Measurements from ENCODE around the gene PRRT1B.
"Not testable (repeated sequence)": the region's sequence is repeated elsewhere in the genome, so short reads cannot be mapped to it uniquely, and the experiment has no call there.

PRRT1B gene

GRCh38 chr9:131523086-131523388 is 22.3 kb upstream of the PRRT1B start:
- DNase-seq: no peak

- no peak for DNase-seq
Observed at GRCh38 chr9:131523451-131524435, 21.6 kb upstream of the PRRT1B start.

- DNase-seq: no peak
Observed at GRCh38 chr9:131524665-131525315, 20.5 kb upstream of the PRRT1B start.

- DNase-seq: no peak
Observed at GRCh38 chr9:131525643-131526565, 19.4 kb upstream of the PRRT1B start.

GRCh38 chr9:131528186-131528585 is 17.1 kb upstream of the PRRT1B start:
- no peak for DNase-seq

- no peak for DNase-seq
Observed at GRCh38 chr9:131528886-131529505, 16.3 kb upstream of the PRRT1B start.

- no peak for DNase-seq
Observed at GRCh38 chr9:131529597-131530545, 15.5 kb upstream of the PRRT1B start.

- no peak for DNase-seq
Observed at GRCh38 chr9:131530546-131530919, 14.8 kb upstream of the PRRT1B start.

- peak; percentile 72 to 79 for DNase-seq
Observed at GRCh38 chr9:131530920-131531832, 14.1 kb upstream of the PRRT1B start, which contains the start of gene UCK1. TSS of gene UCK1 (minus strand) at chr9:131531263. CDS start at chr9:131531174, 89 bp downstream.

- DNase-seq: peak in 1 of 2 donors; percentile 15
Observed at GRCh38 chr9:131534721-131535237, 10.5 kb upstream of the PRRT1B start.

GRCh38 chr9:131537946-131538345 is 7.4 kb upstream of the PRRT1B start:
- DNase-seq: no peak

GRCh38 chr9:131539223-131539923 is 6.0 kb upstream of the PRRT1B start:
- DNase-seq: peak in 1 of 2 donors; percentile 52

GRCh38 chr9:131543141-131543540 is 2.2 kb upstream of the PRRT1B start:
- no peak for DNase-seq

GRCh38 chr9:131545786-131546335 is 538 bp downstream of the PRRT1B start:
- DNase-seq: no peak

GRCh38 chr9:131546336-131547084 is 1.2 kb downstream of the PRRT1B start:
- DNase-seq: peak in 1 of 2 donors; percentile 11

- DNase-seq: not testable (repeated sequence)
Observed at GRCh38 chr9:131549186-131549585, 3.9 kb downstream of the PRRT1B start.

- DNase-seq: not testable (repeated sequence)
Observed at GRCh38 chr9:131550465-131550864, 5.1 kb downstream of the PRRT1B start.

GRCh38 chr9:131552030-131552429 is 6.7 kb downstream of the PRRT1B start:
- DNase-seq: no peak
